Gastrocnemius medialis (tissue), 4 donors: ENCODE results near the gene S100A1. TPM values are rescaled to one million over a fixed set of nuclear protein-coding genes. Genes with fewer than 3 reads are reported as not detected.

ENCODE experiments used
- ATAC-seq, 2 donors: fragments of 150-250 bp; one replicate each; pipeline ENCODE4 v1.9.1; 2016
- DNase-seq, 2 donors: peaks; one replicate each; pipeline ENCODE4 v3.0.0-alpha.2; 2019
- H3K27ac ChIP-seq, 4 donors: fragments of 200-600 bp; sonication (generic); 1 replicate in 1 of 4; 2 replicates in 3 of 4; pipeline ENCODE4 v1.5.1; 2016 to 2018; ENCODE audit warnings: mild to moderate bottlenecking in 2 of 4, moderate library complexity in 1 of 4
- H3K27me3 ChIP-seq, 3 donors: fragments of 200-600 bp; sonication (generic) in 2 of 3; 1 replicate in 1 of 3; 2 replicates in 2 of 3; pipeline versions ENCODE4 v1.5.1 to v1.6.0; 2016 to 2019; ENCODE audit warnings: mild to moderate bottlenecking in 1 of 3, moderate library complexity in 1 of 3
- H3K36me3 ChIP-seq, 2 donors: fragments of 200-600 bp; sonication (generic) in 1 of 2; one replicate each; pipeline ENCODE4 v1.5.1; 2017 to 2018
- H3K4me1 ChIP-seq, 2 donors: fragments of 200-600 bp; sonication (generic) in 1 of 2; one replicate each; pipeline ENCODE4 v1.5.1; 2016 to 2017; ENCODE audit warnings: mild to moderate bottlenecking in 2 of 2
- H3K4me3 ChIP-seq, 4 donors: fragments of 200-600 bp; sonication (generic) in 3 of 4; 1 replicate in 1 of 4; 2 replicates in 3 of 4; pipeline ENCODE4 v1.5.1; 2016 to 2019; ENCODE audit warnings: mild to moderate bottlenecking in 2 of 4
- H3K9me3 ChIP-seq, 3 donors: fragments of 200-600 bp; sonication (generic) in 2 of 3; 1 replicate in 1 of 3; 2 replicates in 2 of 3; pipeline ENCODE4 v1.5.1; 2016 to 2019
- CTCF ChIP-seq, 5 experiments: fragments of 450-650 bp in 3 of 5; fragments of 200-600 bp in 2 of 5; sonication (generic) in 2 of 5; IDR thresholded peaks in 4 of 5; conservative IDR thresholded peaks in 1 of 5; 1 replicate in 4 of 5; 2 replicates in 1 of 5; pipeline ENCODE4 v1.5.1; 2016 to 2019; ENCODE audit warnings: antibody characterized with exemption in 5 of 5, mild to moderate bottlenecking in 3 of 5, moderate library complexity in 3 of 5
- POLR2A ChIP-seq, 2 donors: fragments of 450-650 bp; IDR thresholded peaks; one replicate each; pipeline ENCODE4 v1.6.1; 2017; ENCODE audit warnings: antibody characterized with exemption in 2 of 2, mild to moderate bottlenecking in 2 of 2, moderate library complexity in 2 of 2
- in situ Hi-C, 4 donors: fragments of 200-750 bp; cut with MboI; loops; one replicate each; pipeline versions ENCODE4 v1.15.0 to v1.8.0; 2017; ENCODE audit warnings: low sequenced_read_pairs in 4 of 4
- intact Hi-C: fragments of 100-400 bp; cut with DNase I; formaldehyde crosslinking; loops from one replicate; pipeline ENCODE4 v1.15.1; 2023; ENCODE audit warnings: low total_unique reads
- total RNA-seq, 4 donors: library from RNA; depleted of rRNA; stranded (reverse); fragments of >200 nt; gene quantifications; one replicate each; pipeline versions ENCODE4 v1.1.0 to v1.2.3, GENCODE V29; 2016

S100A1 gene
- total RNA-seq, 4 donors from 2014 or later: 390 to 932 (median 616) TPM

DNA sequence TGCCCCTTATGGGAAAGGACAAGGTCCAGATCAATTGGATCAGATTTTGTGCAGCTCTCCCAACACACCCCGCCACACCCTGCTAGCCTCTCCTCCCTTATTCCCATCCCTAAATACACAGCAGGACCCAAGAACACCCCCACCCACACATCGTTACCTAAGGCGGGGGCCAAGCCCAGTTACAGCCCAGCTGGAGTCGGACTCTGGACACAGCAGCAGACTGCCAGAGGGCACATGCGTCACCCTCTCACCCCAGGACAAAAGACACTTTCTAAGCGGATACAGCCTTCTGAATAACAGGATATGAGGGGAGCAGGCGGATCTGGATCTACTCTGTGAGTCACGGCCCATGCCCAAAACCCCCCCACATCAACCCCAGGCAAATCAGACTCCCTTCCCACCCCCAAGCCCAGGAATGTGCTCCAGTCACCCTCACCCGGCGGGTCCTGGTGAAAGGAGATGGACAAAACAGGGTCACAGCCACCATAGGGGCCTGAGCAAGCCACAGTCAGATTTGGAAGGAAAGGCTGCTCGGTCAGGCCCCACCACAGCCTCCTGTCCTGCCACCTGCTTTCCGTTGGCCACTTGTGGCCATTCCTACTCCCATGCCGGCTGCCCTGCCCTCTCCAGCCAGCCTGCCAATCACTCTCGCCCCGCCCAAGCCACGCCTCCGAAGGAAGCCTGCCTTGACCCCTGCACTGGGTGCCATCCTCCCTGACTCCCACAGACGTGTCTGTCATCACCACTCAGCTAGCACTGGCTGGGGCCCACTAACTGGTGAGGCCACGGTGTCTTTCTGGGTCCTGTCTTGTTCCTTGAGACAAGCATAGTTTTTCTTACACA, 19.3 kb upstream of the S100A1 start:
- H3K27ac ChIP-seq: peak overlapping the region; percentile 82 to 88 (median 84)
- intact Hi-C loops (no loop called here), in situ Hi-C loops (no loop called here)
- peaks cover 0 to 14% of the 10 kb centered on the region in 2 donors for H3K36me3 ChIP-seq
- no peaks in the 10 kb centered on the region for H3K27me3 ChIP-seq
- H3K4me1 ChIP-seq: peaks cover 21 to 25% of the 10 kb centered on the region in 2 donors
- no peak for TF ChIP-seq CTCF (IDR thresholded peaks at IDR 0.05 in 4 of 5, conservative IDR thresholded peaks at IDR 0.05 in 1 of 5)
- TF ChIP-seq POLR2A (IDR thresholded peaks at IDR 0.05): peak; percentile 45 to 74
- H3K4me3 ChIP-seq: peak overlapping the region; percentile 43 to 51 (median 45)
- no peaks in the 10 kb centered on the region for H3K9me3 ChIP-seq
- DNase-seq (peak; percentile 46 to 79), ATAC-seq (peak; percentile 61 to 71)

- Histone ChIP-seq H3K27ac (peak overlapping the region; percentile 82 to 88 (median 84)), H3K9me3 (no peaks in the 10 kb centered on the region), H3K4me3 (peak overlapping the region in 1 of 4 donors; percentile 51), H3K4me1 (peaks cover 21 to 25% of the 10 kb centered on the region in 2 donors), H3K36me3 (peaks cover 0 to 14% of the 10 kb centered on the region in 2 donors), H3K27me3 (no peaks in the 10 kb centered on the region)
- in situ Hi-C loops: no loop called here
- ATAC-seq (no peak), DNase-seq (no peak)
- no peak for TF ChIP-seq POLR2A (IDR thresholded peaks at IDR 0.05)
- no peak for TF ChIP-seq CTCF (IDR thresholded peaks at IDR 0.05 in 4 of 5, conservative IDR thresholded peaks at IDR 0.05 in 1 of 5)
- intact Hi-C loops: no loop called here
These were observed 18.7 kb upstream of the S100A1 start for GRCh38 chr1:153609585-153609907.

DNA sequence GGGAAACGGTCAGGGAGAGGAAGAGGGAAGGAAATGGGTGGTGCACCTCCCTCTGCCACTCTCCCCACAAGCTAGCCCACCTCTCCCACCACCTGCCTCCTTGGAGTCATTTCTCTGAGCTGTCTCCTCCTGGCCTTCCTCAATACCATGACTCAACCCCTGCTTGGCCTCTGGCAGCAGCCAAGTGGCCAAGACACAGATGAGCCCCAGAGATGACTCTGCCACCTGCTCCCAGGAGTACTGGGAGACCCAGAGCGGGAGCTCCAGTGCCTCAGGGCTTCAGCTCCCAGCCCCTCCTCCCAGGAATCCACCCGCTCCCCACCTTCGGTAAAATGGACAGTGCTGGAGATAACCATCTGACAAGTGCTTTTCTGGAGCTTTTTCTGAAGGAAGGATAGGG, 17.9 kb upstream of the S100A1 start:
- Histone ChIP-seq H3K36me3 (peaks cover 0 to 14% of the 10 kb centered on the region in 2 donors), H3K4me1 (peaks cover 21 to 25% of the 10 kb centered on the region in 2 donors), H3K4me3 (no peak overlapping the region), H3K9me3 (no peaks in the 10 kb centered on the region), H3K27me3 (no peaks in the 10 kb centered on the region), H3K27ac (peak overlapping the region; percentile 82 to 88 (median 84))
- TF ChIP-seq CTCF (IDR thresholded peaks at IDR 0.05 in 4 of 5, conservative IDR thresholded peaks at IDR 0.05 in 1 of 5) (no peak), POLR2A (IDR thresholded peaks at IDR 0.05) (no peak)
- DNase-seq (no peak), ATAC-seq (peak in 1 of 2 donors; percentile 36)
- intact Hi-C loops (loop anchor here (5.0 kb wide), 1 partner anchor 787 kb away; no protein-coding TSS in a partner anchor), in situ Hi-C loops (no loop called here)

DNA sequence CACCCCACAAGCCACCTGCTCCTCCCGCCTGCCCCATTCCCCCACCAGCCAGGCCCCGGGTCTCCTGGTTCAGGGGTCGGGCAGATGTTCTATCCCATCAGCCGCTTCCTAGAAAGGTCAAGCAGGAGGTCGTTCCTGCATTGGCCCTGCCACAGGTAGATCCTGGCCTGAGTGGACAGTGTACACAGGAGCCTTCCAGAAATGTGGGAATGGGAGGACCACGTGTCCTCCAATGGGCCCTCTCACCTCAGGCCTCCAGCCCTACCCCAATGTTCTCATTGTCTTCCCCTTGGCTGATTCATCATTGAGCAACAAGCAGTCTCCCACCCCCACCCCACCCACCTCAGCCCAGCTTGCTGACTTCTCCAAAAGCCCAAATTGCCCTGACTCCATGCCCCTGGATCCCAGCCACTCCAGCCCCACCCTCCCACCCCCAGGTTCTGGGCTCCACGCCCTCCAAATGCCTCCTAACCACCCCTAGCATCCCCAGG, 17.4 kb upstream of the S100A1 start:
- TF ChIP-seq CTCF (IDR thresholded peaks at IDR 0.05 in 4 of 5, conservative IDR thresholded peaks at IDR 0.05 in 1 of 5) (no peak), POLR2A (IDR thresholded peaks at IDR 0.05) (no peak)
- DNase-seq (no peak), ATAC-seq (no peak)
- intact Hi-C loops (loop anchor here (5.0 kb wide), 1 partner anchor 786 kb away; no protein-coding TSS in a partner anchor), in situ Hi-C loops (no loop called here)
- H3K9me3 ChIP-seq: no peaks in the 10 kb centered on the region
- H3K4me1 ChIP-seq: peaks cover 21 to 25% of the 10 kb centered on the region in 2 donors
- no peak overlapping the region for H3K4me3 ChIP-seq
- H3K27me3 ChIP-seq: no peaks in the 10 kb centered on the region
- H3K36me3 ChIP-seq: peaks cover 0 to 14% of the 10 kb centered on the region in 2 donors
- peak overlapping the region; percentile 82 to 88 (median 84) for H3K27ac ChIP-seq
